GM23248 (cell line): Measurements from ENCODE around the gene ATF3.

Experiments used
- EZH2 ChIP-seq: fragments of 200-600 bp; sonication (generic); IDR thresholded peaks from 2 replicates; pipeline ENCODE4 v1.6.1; 2018; ENCODE audit warnings: antibody characterized with exemption, mild to moderate bottlenecking; ENCODE audit not compliant: insufficient read depth, poor library complexity, severe bottlenecking
- EZH2phosphoT487 ChIP-seq: fragments of 200-600 bp; sonication (generic); IDR thresholded peaks from 2 replicates; pipeline ENCODE4 v1.6.1; 2018; ENCODE audit warnings: antibody characterized with exemption, moderate library complexity, mild to moderate bottlenecking, low read depth; ENCODE audit not compliant: insufficient read depth

GRCh38 chr1:212582808-212583615 lies 25.5 kb upstream of the ATF3 start:
- TF ChIP-seq EZH2phosphoT487 (no peak), EZH2 (no peak)
